Measurements from ENCODE around the gene HNRNPA0. TPM values are rescaled to one million over a fixed set of nuclear protein-coding genes. Genes with fewer than 3 reads are reported as not detected.

The HNRNPA0 gene
- total RNA-seq, 4 donors from 2014 or later = 8.4 to 13.7 (median 9.4) TPM

DNA sequence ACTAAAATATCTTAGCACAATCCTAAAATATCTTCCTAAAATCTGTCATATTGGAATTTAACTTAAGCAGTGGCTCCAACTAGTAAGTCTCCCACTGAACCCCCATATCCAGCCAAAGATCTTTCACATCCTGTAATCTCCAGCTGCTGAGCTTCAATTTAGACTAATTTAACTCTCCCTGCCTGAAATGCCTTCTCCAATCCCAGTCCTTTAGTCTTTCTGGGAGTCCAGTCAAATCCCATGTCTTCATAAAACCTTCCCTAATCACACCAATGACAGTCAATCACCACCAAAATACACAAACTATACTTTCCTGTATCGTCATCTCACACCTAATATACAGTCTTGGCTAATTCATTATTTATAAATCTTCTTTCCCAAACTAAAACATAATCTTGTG, 17.7 kb downstream of the HNRNPA0 start:
- TF ChIP-seq, protein P1, sequence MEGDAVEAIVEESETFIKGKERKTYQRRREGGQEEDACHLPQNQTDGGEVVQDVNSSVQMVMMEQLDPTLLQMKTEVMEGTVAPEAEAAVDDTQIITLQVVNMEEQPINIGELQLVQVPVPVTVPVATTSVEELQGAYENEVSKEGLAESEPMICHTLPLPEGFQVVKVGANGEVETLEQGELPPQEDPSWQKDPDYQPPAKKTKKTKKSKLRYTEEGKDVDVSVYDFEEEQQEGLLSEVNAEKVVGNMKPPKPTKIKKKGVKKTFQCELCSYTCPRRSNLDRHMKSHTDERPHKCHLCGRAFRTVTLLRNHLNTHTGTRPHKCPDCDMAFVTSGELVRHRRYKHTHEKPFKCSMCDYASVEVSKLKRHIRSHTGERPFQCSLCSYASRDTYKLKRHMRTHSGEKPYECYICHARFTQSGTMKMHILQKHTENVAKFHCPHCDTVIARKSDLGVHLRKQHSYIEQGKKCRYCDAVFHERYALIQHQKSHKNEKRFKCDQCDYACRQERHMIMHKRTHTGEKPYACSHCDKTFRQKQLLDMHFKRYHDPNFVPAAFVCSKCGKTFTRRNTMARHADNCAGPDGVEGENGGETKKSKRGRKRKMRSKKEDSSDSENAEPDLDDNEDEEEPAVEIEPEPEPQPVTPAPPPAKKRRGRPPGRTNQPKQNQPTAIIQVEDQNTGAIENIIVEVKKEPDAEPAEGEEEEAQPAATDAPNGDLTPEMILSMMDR (IDR thresholded peaks at IDR 0.05) = no peak
- Histone ChIP-seq H3K36me3 (no peaks in the 10 kb centered on the region), H3K9me3 (no peaks in the 10 kb centered on the region), H3K27me3 (no peaks in the 10 kb centered on the region), H3K4me3 (no peak overlapping the region), H3K27ac (peak overlapping the region in 3 of 4 donors; percentile 36 to 80 (median 73)), H3K4me1 (peaks cover 16 to 45% (median 16%) of the 10 kb centered on the region in 3 donors)
- WGBS, 2 donors = 61 to 90% methylated on average over 1 of the region's 1 CpG
- no peak for DNase-seq
- intact Hi-C loops (cut with DNase I) = no loop called here

DNA sequence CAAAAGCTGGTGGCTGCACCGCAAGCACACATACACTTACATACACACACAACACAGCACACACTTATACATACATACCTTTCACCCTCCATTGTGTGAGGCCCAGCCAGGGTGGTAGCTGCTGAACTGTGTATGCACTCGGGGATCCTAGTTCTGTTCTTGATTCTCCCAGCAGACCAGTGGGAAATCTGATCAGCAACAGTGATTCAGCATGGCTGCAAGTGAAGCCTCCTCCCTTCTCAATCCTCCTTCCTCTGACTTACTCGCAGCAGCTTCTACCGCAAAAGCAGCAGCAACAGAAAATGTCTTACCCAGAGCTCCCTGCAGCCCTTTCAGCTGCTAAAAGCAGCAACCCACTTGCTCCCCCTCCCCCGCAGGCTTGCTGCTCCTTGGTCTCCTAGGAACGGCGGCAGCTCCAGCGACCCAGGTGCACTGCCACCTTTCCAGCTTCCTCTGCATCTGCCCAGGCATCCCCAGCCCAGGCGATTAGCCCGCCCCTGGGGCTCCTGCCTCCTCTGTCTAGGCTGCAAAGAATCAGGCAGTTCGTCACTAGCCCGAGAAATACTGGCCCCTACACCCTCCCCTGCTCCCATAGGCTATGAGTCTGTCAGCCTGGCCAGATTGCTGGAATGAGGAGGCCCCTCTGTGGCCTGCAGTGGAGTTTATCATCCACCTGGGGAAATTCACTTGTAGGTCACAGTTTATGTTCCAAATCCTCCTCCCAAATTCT, 18.4 kb downstream of the HNRNPA0 start, which contains the start of gene KLHL3:
Gene KLHL3, minus strand, starts transcription at position 535 of the 730 bp plus-strand sequence. Its CDS starts 443 bp downstream, at position 92.
- peak within 1 kb of the TSS; percentile 26 to 63 (median 42) for H3K4me3 ChIP-seq
- intact Hi-C loops (cut with DNase I) = no loop called here
- TF ChIP-seq, protein P1 (IDR thresholded peaks at IDR 0.05) = peak in 2 of 6 experiments; percentile 10 to 17
- TF ChIP-seq POLR2A (IDR thresholded peaks at IDR 0.05) = no peak
- H3K4me1 ChIP-seq = peaks cover 16 to 45% (median 16%) of the 10 kb centered on the region in 3 donors
- 2 to 3% methylated on average over 5 to 7 of the region's 12 CpGs for WGBS, 2 donors
- H3K9me3 ChIP-seq = no peaks in the 10 kb centered on the region
- peak within 1 kb of the TSS; percentile 70 to 82 (median 76) for H3K27ac ChIP-seq
- H3K27me3 ChIP-seq = no peaks in the 10 kb centered on the region
- no peak for DNase-seq
- no peaks in the 10 kb centered on the region for H3K36me3 ChIP-seq

DNA sequence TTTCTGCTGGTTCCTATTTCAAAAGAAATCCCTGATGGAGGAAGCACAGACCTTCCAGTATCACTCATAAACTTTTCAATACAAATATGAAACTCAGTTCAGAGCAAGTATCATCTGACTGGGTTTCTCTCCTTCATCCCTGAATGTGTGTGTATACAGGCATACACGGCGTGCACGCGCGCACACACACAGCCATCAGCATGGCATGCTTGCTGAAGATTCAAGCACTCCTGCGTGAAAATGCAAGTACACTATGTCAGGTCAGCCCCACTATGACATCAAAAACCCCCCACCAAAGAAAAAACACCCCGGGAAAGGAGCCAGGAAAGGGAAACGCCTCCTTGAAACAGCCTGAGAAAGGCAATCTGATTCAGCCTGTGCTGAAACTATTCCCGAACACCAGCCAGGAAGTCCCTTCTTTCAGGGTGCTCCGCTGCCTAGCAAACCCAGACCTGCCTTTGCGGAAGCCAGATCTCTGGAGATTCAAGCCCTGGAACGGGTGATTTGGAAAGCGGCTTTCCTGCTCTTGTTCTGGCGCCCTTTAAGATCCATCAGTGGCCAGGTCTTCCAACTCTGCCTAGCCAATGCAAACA, 19.1 kb downstream of the HNRNPA0 start:
- Histone ChIP-seq H3K27ac (peak overlapping the region; percentile 70 to 82 (median 76)), H3K4me3 (peak overlapping the region; percentile 26 to 63 (median 42)), H3K9me3 (no peaks in the 10 kb centered on the region), H3K36me3 (no peaks in the 10 kb centered on the region), H3K27me3 (no peaks in the 10 kb centered on the region), H3K4me1 (peaks cover 16 to 45% (median 16%) of the 10 kb centered on the region in 3 donors)
- TF ChIP-seq, protein P1 (IDR thresholded peaks at IDR 0.05) = no peak
- no peak for TF ChIP-seq POLR2A (IDR thresholded peaks at IDR 0.05)
- WGBS, 2 donors = 4 to 11% methylated on average over 14 of the region's 14 CpGs
- DNase-seq = no peak
- intact Hi-C loops (cut with DNase I) = no loop called here

DNA sequence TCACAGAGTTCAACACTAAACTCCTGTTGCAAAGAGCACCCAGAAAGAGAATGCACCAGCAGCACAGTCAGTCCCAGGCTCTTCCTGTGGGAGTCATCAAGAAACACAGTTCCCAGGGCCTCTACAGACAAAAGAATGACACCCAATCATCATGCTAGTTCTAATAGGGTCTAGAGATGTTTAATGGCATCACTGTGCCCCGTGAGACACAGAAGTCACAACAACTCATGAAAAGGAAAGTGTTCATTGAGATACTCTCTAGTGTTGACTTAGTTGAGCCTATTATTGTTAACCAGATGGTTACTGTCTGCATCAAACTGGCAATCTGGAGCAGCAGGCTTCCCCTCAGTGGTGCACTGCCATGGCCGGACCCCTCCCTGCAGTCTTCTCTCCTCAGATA, 19.8 kb downstream of the HNRNPA0 start:
- peak overlapping the region in 3 of 4 donors; percentile 26 to 63 (median 46) for H3K4me3 ChIP-seq
- peak overlapping the region in 3 of 4 donors; percentile 73 to 82 (median 80) for H3K27ac ChIP-seq
- no peaks in the 10 kb centered on the region for H3K36me3 ChIP-seq
- no peak for DNase-seq
- intact Hi-C loops (cut with DNase I) = no loop called here
- H3K4me1 ChIP-seq = peaks cover 16 to 45% (median 16%) of the 10 kb centered on the region in 3 donors
- 40 to 44% methylated on average over 2 of the region's 2 CpGs for WGBS, 2 donors
- no peaks in the 10 kb centered on the region for H3K27me3 ChIP-seq
- no peaks in the 10 kb centered on the region for H3K9me3 ChIP-seq
- TF ChIP-seq, protein P1 (IDR thresholded peaks at IDR 0.05) = no peak
- no peak for TF ChIP-seq POLR2A (IDR thresholded peaks at IDR 0.05)

DNA sequence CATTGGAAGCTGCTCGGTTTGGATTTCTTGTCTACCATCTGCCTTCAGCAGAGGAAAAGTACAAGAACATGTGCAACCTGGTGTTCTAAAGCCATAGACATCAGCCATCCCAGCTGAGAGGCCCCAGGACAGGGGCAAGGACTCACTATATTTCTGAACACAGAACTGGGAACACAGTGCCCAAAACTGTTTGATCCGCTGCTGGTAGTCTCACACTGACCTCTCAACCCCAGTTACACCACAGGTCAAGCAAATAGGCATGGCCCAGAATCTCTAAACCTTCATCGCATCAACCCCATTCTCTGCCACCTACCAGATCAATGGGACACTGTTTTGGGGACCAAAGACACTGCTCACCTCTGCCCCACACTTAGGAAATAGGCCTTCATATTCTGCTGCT, 20.2 kb downstream of the HNRNPA0 start:
- 91 to 97% methylated on average over 3 of the region's 3 CpGs for WGBS, 2 donors
- Histone ChIP-seq H3K4me1 (peaks cover 16 to 45% (median 16%) of the 10 kb centered on the region in 3 donors), H3K36me3 (no peaks in the 10 kb centered on the region), H3K4me3 (peak overlapping the region in 2 of 4 donors; percentile 46 to 63), H3K9me3 (no peaks in the 10 kb centered on the region), H3K27me3 (no peaks in the 10 kb centered on the region), H3K27ac (peak overlapping the region in 1 of 4 donors; percentile 80)
- TF ChIP-seq POLR2A (IDR thresholded peaks at IDR 0.05) = no peak
- TF ChIP-seq, protein P1 (IDR thresholded peaks at IDR 0.05) = no peak
- intact Hi-C loops (cut with DNase I) = no loop called here
- no peak for DNase-seq

Data from esophagus squamous epithelium (tissue), 5 donors.